GDM1 (cell line): Measurements from ENCODE around the gene ARID5B.
"Not testable (repeated sequence)": the region's sequence is repeated elsewhere in the genome, so short reads cannot be mapped to it uniquely, and the experiment has no call there.

ENCODE experiments used
- DNase-seq: peaks from one replicate; lab custom pipeline; 2025; lab: John Stamatoyannopoulos, UW

The ARID5B gene

GRCh38 chr10:61900829-61901792 is at the start of gene ARID5B:
Gene ARID5B, plus strand, starts transcription at chr10:61901699. Its CDS starts 11 bp downstream, at chr10:61901710.
- DNase-seq = peak; percentile 9

DNA sequence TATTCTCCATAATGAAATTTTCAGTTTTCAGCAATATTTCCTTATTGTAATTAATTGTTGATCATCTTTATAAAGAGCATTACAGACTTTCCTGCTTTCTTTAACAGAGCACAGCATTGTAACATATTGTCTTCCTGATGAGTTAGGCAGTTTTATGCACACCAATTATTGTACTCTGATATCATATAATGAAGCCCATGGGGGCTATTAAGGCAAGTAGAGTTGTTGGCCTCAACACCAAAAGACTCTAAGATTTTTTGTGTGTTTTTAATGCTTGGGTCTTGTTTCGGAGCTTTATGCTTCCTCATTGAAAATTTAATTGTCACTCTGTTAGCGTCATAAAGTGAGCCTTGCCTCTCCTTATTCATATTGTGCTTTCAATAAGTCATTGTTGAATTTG is 49.2 kb upstream of the ARID5B start:
- DNase-seq = no peak

DNA sequence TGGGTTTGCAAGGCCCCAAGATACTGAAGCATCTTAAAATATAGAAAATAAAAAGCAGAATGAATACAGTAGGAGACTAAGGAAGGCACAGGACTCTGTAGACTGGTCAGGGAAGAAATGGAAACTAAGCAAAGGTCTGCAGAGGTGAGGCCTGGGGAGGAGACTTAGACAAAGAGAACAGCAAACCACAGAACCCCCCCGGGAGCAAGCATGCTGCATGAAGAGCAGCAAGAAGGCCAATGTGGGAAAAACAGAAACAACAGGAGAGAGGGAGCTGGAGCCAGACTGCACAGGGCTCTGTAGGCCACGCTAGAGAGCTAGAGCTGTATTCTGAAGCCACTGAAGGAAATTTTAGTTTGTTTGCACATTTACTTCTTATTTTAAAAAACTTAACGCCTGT is 45.7 kb upstream of the ARID5B start:
- DNase-seq = no peak

DNA sequence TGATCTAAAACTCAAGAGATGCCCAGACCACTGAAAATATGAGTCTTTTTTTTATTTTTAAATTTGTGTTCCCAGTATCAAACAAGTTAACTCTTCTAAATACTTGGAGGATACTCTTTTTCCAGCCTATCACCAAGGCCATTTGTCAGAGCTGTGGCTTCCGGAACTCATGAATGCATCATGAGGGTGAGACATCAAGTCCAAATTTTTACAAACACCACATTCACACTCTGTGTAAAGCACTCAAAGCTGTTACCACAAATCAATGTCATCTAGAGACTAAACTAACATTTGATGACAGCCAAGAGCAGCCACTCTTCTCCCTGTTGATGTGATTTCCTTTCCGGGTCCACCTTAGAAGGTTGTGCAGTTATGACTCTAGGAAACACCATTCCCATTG is 43.8 kb upstream of the ARID5B start:
- DNase-seq = no peak

DNA sequence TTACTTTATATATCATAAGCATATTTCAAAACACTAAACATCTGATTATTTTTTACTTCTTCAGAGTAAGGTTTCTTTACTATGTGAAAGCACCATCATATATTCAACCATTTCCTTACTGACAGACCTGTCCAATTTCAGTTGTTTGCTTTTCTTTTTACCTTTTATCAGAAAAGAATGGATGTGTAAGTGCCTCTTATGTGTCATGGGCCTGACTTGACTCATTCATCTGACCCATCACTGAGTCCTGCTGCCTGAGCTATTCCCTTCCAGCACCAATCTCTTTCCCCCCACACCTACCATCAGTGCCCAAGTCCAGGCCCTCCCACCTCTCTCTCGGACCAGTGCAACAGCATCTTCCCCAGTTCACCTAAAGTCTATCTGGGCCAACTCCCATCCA is 41.7 kb upstream of the ARID5B start:
- no peak for DNase-seq

GRCh38 chr10:61860964-61861758 is 40.3 kb upstream of the ARID5B start:
- DNase-seq = no peak

DNA sequence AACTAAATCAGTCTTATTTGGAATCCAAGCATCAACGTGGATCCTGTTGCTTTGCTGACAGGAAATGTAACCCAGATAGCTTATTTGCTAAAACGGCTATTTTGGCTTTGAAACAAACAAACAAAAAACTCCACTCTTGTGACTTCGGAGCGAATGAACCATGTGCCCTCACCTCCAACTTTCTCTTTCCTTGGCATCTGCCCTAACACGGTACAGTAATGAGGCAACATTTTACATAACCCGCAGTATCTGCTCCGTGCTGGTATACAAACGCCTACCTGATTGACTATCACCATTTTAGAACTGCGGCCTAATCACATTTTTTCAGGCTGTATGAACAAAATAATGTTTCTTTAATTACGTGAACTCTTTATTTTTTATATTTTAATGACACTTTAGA is 37.5 kb upstream of the ARID5B start:
- no peak for DNase-seq

GRCh38 chr10:61866700-61867368 is 34.7 kb upstream of the ARID5B start:
- no peak for DNase-seq

DNA sequence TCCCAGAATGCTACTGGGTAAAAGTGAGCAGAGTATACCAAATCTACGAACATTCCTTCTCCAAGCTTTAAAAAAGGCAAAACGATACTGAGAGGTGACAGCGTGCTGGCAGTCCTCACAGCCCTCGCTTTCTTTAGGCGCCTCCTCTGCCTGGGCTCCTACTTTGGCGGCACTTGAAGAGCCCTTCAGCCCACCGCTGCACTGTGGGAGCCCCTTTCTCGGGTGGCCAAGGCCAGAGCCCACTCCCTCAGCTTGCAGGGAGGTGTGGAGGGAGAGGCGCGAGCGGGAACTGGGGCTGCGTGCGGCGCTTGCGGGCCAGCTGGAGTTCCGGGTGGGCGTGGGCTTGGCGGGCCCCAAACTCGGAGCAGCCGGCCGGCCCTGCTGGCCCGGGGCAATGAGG is 34.1 kb upstream of the ARID5B start:
- DNase-seq = not testable (repeated sequence)

DNA sequence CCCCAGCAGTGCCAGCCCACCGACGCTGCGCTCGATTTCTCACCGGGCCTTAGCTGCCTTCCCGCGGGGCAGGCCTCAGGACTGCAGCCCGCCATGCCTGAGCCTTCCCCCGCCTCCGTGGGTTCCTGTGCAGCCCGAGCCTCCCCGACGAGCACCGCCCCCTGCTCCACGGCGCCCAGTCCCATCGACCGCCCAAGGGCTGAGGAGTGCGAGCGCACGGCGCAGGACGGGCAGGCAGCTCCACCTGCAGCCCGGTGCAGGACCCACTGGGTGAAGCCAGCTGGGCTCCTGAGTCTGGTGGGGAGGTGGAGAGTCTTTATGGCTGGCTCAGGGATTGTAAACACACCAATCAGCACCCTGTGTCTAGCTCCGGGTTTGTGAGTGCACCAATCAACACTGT is 33.7 kb upstream of the ARID5B start:
- not testable (repeated sequence) for DNase-seq

- no peak for DNase-seq
Measured at GRCh38 chr10:61869041-61869675, 32.3 kb upstream of the ARID5B start.

GRCh38 chr10:61869774-61870525 is 31.5 kb upstream of the ARID5B start:
- no peak for DNase-seq

- no peak for DNase-seq
Measured at GRCh38 chr10:61870526-61870895, 31.0 kb upstream of the ARID5B start.

GRCh38 chr10:61871487-61871886 is 30.0 kb upstream of the ARID5B start:
- no peak for DNase-seq

DNA sequence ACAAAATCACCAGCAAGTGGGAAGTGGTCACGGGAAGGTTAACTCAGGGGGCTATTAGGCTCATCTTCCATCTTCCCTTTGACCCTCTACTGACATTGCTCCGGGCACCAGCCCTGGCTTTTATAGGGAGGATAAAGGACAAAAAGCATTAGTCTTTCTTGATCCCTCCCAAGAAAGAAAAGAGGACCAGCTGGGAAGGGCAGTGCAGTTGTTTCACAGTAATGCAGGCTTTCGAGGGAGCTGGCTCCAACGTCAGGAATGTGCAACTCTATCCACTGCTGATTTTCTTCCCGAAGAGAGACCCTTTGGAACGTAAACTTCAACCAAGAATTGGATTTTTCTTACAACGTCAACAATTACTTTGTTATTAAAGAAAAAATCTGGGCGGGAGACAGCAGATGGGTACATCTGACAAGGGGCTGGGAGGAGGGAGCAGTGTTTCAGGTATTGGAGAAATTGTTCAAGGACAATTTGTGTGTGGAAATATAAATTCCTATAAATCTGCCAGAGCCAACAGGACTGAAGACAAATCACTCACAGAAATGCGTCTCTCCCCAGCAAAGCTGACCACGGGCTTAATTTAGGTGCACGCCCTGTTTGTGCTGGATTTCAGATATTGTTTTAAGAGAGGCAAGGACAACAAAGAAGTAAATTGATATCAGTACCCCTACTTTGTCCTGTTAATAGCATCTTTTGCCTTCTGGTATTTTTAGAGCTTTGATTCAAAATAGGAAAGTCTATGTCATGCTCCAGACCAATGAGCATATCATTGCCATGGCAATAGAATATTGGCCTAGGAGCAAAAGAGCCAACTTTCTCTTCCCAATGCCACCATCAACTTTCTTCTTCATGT is 23.4 kb upstream of the ARID5B start:
- no peak for DNase-seq

GRCh38 chr10:61878740-61879068 is 22.8 kb upstream of the ARID5B start:
- DNase-seq = no peak

DNA sequence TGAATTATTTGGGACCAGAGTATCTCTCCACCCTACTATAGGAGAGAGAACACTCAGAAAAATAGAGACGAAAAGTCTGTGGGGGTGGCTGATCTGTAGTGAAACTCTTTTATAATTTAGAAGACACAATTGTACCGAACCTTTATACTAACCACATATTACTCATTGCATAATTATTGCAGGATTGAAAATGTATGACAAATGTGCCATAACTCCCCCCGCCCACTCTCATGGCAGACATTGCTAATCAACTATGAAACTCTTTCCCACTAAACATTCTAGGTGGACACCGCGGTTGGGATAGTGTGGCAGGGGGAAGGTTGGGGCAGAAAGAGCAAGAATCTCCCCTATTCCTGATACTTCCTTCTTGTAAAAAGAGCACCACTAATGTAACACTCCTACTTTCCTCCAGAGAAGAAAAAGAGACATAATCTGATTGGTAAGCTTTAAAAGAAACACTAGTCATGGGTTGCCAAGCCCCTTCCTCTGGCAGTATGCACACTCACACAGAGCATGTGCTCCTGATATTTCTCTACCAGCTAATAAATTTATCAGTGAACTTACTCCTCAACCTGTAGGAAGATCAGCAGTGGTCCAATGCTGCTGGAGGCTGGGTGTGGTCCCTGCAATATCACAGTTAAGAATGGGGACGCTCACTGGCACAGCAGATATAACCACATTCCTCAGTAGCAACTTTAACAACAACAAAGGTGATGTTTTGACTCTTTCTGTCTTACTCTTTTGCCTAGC is 18.7 kb upstream of the ARID5B start:
- no peak for DNase-seq

DNA sequence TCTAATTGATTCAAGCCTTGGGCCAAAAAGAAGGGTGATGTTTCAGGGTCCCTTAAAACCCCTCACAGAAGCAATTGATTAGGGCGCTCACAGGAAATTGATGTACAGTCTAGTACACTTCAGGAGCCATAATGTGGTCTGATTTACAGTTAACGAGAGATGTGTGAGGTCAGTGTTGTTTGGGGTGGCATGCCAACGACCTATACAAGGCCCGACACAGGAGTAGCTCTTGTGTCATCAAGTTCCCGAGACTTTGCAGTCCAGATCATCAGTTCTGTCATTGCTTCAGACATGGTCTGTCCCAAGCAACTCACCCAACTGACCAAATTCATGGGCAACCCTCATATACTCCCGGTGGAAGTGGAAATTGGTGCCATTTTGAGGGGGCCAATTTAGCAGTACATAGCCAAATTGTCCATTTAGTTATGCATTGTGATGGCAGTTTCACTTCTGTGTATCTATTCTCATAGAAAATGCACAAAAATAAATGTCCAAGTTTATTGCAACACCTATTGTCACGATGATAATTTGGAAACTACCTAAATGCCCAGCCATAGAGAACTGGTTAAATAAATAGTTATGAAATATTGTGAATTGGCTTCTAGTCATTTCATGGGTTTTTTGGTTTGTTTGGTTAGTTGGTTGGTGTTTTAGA is 18.0 kb upstream of the ARID5B start:
- DNase-seq = no peak

DNA sequence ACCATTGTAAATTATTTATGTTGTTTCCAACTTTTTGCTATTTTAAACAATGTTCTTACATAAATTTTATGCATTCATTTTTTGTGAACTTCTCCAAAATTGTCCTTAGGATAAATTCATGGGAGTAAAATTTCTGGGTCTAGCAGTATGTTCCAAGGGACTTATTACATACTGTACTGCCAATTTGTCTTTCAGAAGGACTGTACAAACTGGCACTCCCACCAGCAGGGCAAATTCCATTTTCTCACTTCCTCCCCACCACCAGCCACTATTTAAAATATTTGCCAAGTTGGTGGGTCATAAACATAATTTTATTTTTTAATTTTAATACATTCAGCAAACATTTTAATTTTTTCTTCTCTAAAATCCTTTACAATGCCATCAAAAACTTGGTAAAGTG is 13.7 kb upstream of the ARID5B start:
- no peak for DNase-seq
